Neural progenitor cell (in vitro differentiated cells): ENCODE data around the gene LHX4. TPM values are rescaled to one million over a fixed set of nuclear protein-coding genes. Genes with fewer than 3 reads are reported as not detected.

Experiments
- DNase-seq: peaks from one replicate; pipeline ENCODE4 v3.0.0-alpha.2; 2016; ENCODE audit warnings: low spot score
- H2AFZ ChIP-seq: fragments of 200-600 bp; sonication (generic); replicated peaks from 2 replicates; pipeline ENCODE4 v1.6.1; 2016; ENCODE audit warnings: antibody characterized with exemption
- H3F3A ChIP-seq: fragments of 200-600 bp; sonication (generic); 2 replicates; pipeline ENCODE4 v1.6.1; 2016; ENCODE audit warnings: antibody characterized with exemption, low read depth
- H3K27ac ChIP-seq: fragments of 200-600 bp; sonication (generic); 2 replicates; pipeline ENCODE4 v1.5.1; 2016; ENCODE audit warnings: mild to moderate bottlenecking
- H3K27me3 ChIP-seq: fragments of 200-600 bp; sonication (generic); 2 replicates; pipeline ENCODE4 v1.6.1; 2016; ENCODE audit warnings: mild to moderate bottlenecking, moderate library complexity
- H3K36me3 ChIP-seq: fragments of 200-600 bp; sonication (generic); 2 replicates; pipeline ENCODE4 v1.5.1; 2016
- H3K4me1 ChIP-seq: fragments of 200-600 bp; sonication (generic); 2 replicates; pipeline ENCODE4 v1.6.1; 2016; ENCODE audit warnings: mixed run types
- H3K4me2 ChIP-seq: fragments of 200-600 bp; sonication (generic); 2 replicates; pipeline ENCODE4 v1.6.1; 2016
- H3K4me3 ChIP-seq: fragments of 200-600 bp; sonication (generic); 2 replicates; pipeline ENCODE4 v1.5.1; 2016
- H3K79me2 ChIP-seq: fragments of 200-600 bp; sonication (generic); 2 replicates; pipeline ENCODE4 v1.6.1; 2016; ENCODE audit warnings: low read depth
- H3K9ac ChIP-seq: fragments of 200-600 bp; sonication (generic); 2 replicates; pipeline ENCODE4 v1.6.1; 2016
- H3K9me3 ChIP-seq: fragments of 200-600 bp; sonication (generic); 2 replicates; pipeline ENCODE4 v1.5.1; 2016; ENCODE audit warnings: low read depth
- H4K20me1 ChIP-seq: fragments of 200-600 bp; sonication (generic); 2 replicates; pipeline ENCODE4 v1.6.1; 2016; ENCODE audit warnings: low read depth
- H3K27ac Mint-ChIP-seq: 3 replicates; pipeline ENCODE4 v1.8.0; 2021; ENCODE audit warnings: mixed read lengths
- H3K27me3 Mint-ChIP-seq: 2 replicates; pipeline ENCODE4 v1.8.0; 2022; ENCODE audit warnings: low read depth, mild to moderate bottlenecking, inconsistent platforms, moderate library complexity, mixed read lengths; ENCODE audit not compliant: insufficient read depth
- H3K36me3 Mint-ChIP-seq: 3 replicates; pipeline ENCODE4 v1.8.0; 2021; ENCODE audit warnings: mixed read lengths
- H3K4me1 Mint-ChIP-seq: 3 replicates; pipeline ENCODE4 v1.8.0; 2021; ENCODE audit warnings: mixed read lengths
- H3K4me3 Mint-ChIP-seq: 3 replicates; pipeline ENCODE4 v1.8.0; 2021; ENCODE audit warnings: mild to moderate bottlenecking, moderate library complexity, mixed read lengths
- H3K9me3 Mint-ChIP-seq: 3 replicates; pipeline ENCODE4 v1.8.0; 2020; ENCODE audit warnings: mixed read lengths
- CTCF ChIP-seq: fragments of 200-600 bp; sonication (generic); IDR thresholded peaks from 2 replicates; pipeline ENCODE4 v1.5.1; 2017; ENCODE audit warnings: antibody characterized with exemption, mild to moderate bottlenecking
- EZH2 ChIP-seq: fragments of 200-600 bp; sonication (generic); IDR thresholded peaks from 2 replicates; pipeline ENCODE4 v1.6.1; 2017; ENCODE audit warnings: antibody characterized with exemption, mild to moderate bottlenecking, moderate library complexity
- EZH2phosphoT487 ChIP-seq: fragments of 200-600 bp; sonication (generic); IDR thresholded peaks from 2 replicates; pipeline ENCODE4 v1.6.1; 2017; ENCODE audit warnings: antibody characterized with exemption
- total RNA-seq: library from RNA; depleted of rRNA; stranded (reverse); fragments of >200 nt; gene quantifications from 2 replicates; pipeline ENCODE4 v1.2.3, GENCODE V29; 2015; ENCODE audit warnings: low replicate concordance

LHX4 gene
- total RNA-seq, 1 donor from 2014 or later, result not detected

DNA sequence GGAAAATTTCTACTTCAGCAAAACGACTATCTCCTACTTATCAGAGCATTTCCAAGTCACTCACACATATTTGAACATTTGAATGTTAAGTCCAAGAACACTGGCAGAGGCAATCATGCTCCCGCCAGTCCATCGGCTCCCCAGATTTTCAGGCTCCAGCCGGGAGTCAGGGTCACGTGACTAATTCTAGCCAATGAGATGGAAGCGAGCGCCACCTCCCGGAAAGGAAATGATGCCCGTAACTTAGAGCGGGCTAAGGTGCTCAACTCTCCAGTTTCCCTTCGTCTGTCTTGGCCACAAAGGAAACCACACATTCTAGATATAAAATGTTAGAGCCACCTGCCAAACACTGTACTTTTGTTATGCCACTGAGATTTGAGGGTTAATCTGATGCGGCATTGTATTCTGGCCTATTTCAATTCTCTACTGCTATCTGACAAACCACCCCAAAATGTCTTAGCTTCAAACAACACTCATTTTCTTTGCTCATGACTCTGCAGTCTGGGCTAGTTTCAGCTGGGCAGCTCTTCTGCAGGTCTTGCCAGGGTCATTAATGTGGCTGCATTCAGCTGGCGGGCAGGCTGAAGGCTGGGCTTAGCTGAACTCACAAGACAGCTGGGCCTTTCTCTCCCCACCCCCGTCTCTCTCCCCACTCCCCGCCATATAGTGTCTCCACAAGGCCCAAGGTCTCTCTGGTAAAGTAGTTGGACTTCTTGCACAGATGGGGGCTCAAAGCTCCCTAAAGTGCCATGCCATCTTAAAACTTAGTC, 16.5 kb upstream of the LHX4 start:
- H3K4me1 Mint-ChIP-seq, result peaks cover 9% of the 10 kb centered on the region
- Histone ChIP-seq H3K27ac (no peak overlapping the region), H3K4me1 (no peaks in the 10 kb centered on the region), H3K4me2 (no peak overlapping the region), H3K79me2 (no peaks in the 10 kb centered on the region), H3K9ac (no peak overlapping the region), H2AFZ (peak overlapping the region; percentile 2), H4K20me1 (no peaks in the 10 kb centered on the region), H3K4me3 (no peak overlapping the region), H3K36me3 (no peaks in the 10 kb centered on the region), H3F3A (no peaks in the 10 kb centered on the region), H3K27me3 (no peaks in the 10 kb centered on the region), H3K9me3 (no peaks in the 10 kb centered on the region)
- TF ChIP-seq EZH2phosphoT487 (no peak), CTCF (no peak), EZH2 (no peak)
- no peak overlapping the region for H3K4me3 Mint-ChIP-seq
- no peaks in the 10 kb centered on the region for H3K36me3 Mint-ChIP-seq
- peaks cover 3% of the 10 kb centered on the region for H3K9me3 Mint-ChIP-seq
- peak; percentile 30 for DNase-seq
- peaks cover 30% of the 10 kb centered on the region for H3K27me3 Mint-ChIP-seq
- H3K27ac Mint-ChIP-seq, result no peak overlapping the region

- no peak overlapping the region for H3K4me3 Mint-ChIP-seq
- H3K9me3 ChIP-seq, result no peaks in the 10 kb centered on the region
- H2AFZ ChIP-seq, result no peak overlapping the region
- no peak overlapping the region for H3K4me2 ChIP-seq
- no peaks in the 10 kb centered on the region for H3F3A ChIP-seq
- H4K20me1 ChIP-seq, result no peaks in the 10 kb centered on the region
- no peaks in the 10 kb centered on the region for H3K79me2 ChIP-seq
- H3K4me1 Mint-ChIP-seq, result no peaks in the 10 kb centered on the region
- TF ChIP-seq EZH2phosphoT487, result no peak
- no peak for TF ChIP-seq CTCF
- TF ChIP-seq EZH2, result no peak
- no peak for DNase-seq
- no peak overlapping the region for H3K9ac ChIP-seq
- peaks cover 25% of the 10 kb centered on the region for H3K27me3 Mint-ChIP-seq
- no peaks in the 10 kb centered on the region for H3K27me3 ChIP-seq
- H3K4me1 ChIP-seq, result no peaks in the 10 kb centered on the region
- H3K27ac Mint-ChIP-seq, result no peak overlapping the region
- peaks cover 7% of the 10 kb centered on the region for H3K9me3 Mint-ChIP-seq
- H3K4me3 ChIP-seq, result no peak overlapping the region
- H3K27ac ChIP-seq, result no peak overlapping the region
- no peaks in the 10 kb centered on the region for H3K36me3 ChIP-seq
- no peaks in the 10 kb centered on the region for H3K36me3 Mint-ChIP-seq
These were observed 14.0 kb upstream of the LHX4 start for GRCh38 chr1:180215856-180216625.

GRCh38 chr1:180217006-180217405, 13.1 kb upstream of the LHX4 start:
- Histone ChIP-seq H2AFZ (no peak overlapping the region), H3K36me3 (no peaks in the 10 kb centered on the region), H3K27me3 (peaks cover 3% of the 10 kb centered on the region), H3K4me1 (no peaks in the 10 kb centered on the region), H3K4me3 (no peak overlapping the region), H4K20me1 (no peaks in the 10 kb centered on the region), H3K9me3 (no peaks in the 10 kb centered on the region), H3K27ac (no peak overlapping the region), H3K79me2 (no peaks in the 10 kb centered on the region), H3K9ac (no peak overlapping the region), H3F3A (no peaks in the 10 kb centered on the region), H3K4me2 (no peak overlapping the region)
- Mint-ChIP-seq H3K36me3 (no peaks in the 10 kb centered on the region), H3K4me3 (no peak overlapping the region), H3K27me3 (peaks cover 26% of the 10 kb centered on the region), H3K9me3 (peaks cover 7% of the 10 kb centered on the region), H3K27ac (no peak overlapping the region), H3K4me1 (no peaks in the 10 kb centered on the region)
- TF ChIP-seq EZH2, result no peak
- TF ChIP-seq CTCF, result no peak
- TF ChIP-seq EZH2phosphoT487, result no peak
- DNase-seq, result no peak
